NB4 (cell line): ENCODE measurements around the gene HPCAL4.

Experiments used
- POLR2A ChIP-seq: IDR thresholded peaks from 2 replicates; pipeline ENCODE4 v1.6.1; 2011; ENCODE audit warnings: mild to moderate bottlenecking; ENCODE audit not compliant: insufficient read length; ENCODE audit errors: extremely low read depth
- TF ChIP-seq, protein P1 (sequence below): IDR thresholded peaks from one replicate; pipeline ENCODE4 v1.5.1; 2012; ENCODE audit warnings: low read depth, low read length

GRCh38 chr1:39652554-39652953 lies 38.7 kb downstream of the HPCAL4 start:
- no peak for TF ChIP-seq POLR2A
- TF ChIP-seq, protein P1, sequence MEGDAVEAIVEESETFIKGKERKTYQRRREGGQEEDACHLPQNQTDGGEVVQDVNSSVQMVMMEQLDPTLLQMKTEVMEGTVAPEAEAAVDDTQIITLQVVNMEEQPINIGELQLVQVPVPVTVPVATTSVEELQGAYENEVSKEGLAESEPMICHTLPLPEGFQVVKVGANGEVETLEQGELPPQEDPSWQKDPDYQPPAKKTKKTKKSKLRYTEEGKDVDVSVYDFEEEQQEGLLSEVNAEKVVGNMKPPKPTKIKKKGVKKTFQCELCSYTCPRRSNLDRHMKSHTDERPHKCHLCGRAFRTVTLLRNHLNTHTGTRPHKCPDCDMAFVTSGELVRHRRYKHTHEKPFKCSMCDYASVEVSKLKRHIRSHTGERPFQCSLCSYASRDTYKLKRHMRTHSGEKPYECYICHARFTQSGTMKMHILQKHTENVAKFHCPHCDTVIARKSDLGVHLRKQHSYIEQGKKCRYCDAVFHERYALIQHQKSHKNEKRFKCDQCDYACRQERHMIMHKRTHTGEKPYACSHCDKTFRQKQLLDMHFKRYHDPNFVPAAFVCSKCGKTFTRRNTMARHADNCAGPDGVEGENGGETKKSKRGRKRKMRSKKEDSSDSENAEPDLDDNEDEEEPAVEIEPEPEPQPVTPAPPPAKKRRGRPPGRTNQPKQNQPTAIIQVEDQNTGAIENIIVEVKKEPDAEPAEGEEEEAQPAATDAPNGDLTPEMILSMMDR = no peak
